GM19099 (cell line): ENCODE data around the gene INIP.

Experiments used
- POLR2A ChIP-seq: IDR thresholded peaks from 3 replicates; pipeline ENCODE4 v1.6.1; 2011; ENCODE audit warnings: low read depth; ENCODE audit not compliant: insufficient read length; ENCODE audit errors: extremely low read depth

INIP gene

DNA sequence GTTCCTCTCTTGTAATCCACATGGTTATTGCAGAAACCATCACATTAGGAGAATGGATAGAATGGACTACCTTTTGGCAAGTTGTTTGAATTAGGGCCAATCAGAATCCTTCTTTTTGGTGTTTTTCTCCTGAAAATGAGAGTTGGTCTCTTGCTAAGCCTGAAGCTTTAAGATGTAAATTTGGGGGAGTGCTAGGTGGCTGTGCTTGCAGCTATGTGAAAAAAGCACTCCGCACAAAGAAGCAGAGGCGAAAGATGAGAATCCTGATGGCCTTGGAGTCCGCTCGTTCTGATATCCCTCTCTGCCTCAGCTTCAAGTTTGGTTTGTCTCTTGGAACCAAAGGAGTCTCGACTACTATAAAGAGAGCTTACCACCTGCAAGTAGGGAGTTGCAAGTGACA is 63.6 kb downstream of the INIP start:
- TF ChIP-seq POLR2A, result no peak

DNA sequence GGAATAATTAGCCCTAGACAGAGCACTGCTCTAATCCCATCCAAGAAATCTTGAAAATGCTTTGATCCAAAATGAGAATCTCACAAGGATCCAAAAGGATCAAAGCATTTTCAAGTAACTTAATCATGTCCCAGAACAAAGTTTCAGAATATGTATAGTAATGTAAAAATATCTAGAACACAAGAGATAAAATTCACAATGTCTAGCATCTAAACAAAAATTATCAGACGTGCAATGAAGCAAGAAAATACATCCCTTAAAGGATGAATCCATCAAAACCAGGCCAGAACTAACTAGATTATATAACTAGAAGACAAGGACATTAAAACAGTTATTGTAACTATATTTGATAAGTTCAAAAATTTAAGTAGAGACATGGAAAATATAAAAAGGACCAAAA is 69.3 kb downstream of the INIP start:
- no peak for TF ChIP-seq POLR2A

DNA sequence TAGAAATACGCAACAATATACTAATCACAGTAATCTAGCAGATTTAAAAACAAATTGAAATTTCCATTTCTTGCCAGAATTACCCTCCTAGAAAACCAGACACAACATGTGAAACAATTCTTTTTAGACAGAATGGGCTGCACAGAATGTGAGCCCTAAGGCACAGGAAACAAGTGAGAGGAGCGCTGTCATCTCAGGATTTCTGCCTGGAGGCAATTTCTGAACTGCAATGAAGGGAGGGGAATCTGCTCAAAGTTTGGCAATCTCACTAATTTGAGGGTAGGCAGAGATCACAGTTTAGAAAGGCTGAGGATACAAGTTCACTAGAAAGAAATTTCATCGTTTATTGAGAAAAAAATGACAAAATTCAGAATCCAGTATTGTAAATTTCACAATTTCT is 70.3 kb downstream of the INIP start:
- no peak for TF ChIP-seq POLR2A

GRCh38 chr9:112642126-112642525 is 75.8 kb downstream of the INIP start:
- no peak for TF ChIP-seq POLR2A

DNA sequence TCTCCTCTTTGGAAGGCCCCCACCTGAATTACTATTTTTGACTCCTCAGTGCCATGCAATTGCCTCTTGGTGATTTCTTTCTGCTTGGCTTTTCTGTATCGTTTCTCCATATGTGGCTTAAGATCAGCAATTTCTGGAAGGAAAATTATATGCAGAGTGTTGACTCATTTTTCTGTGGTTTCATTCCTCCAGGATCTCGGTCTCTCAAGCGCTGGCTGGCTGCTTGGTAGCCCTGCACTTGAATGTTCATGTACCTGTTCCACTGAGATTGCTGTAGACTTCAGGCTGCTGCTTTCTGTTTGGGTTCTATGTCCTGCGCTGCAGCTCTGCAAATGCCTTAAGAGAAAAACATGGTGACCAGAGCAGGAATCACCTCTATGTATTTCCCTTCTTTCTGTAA is 77.6 kb downstream of the INIP start:
- TF ChIP-seq POLR2A, result no peak
